ENCODE data around the gene LYZL2. TPM values are rescaled to one million over a fixed set of nuclear protein-coding genes. Genes with fewer than 3 reads are reported as not detected.

LYZL2 gene
- total and polyA plus RNA-seq, 9 of the 15 experiments (the other 6 are each of a cell fraction or from before 2014, with no cell fraction given) = not detected

DNA sequence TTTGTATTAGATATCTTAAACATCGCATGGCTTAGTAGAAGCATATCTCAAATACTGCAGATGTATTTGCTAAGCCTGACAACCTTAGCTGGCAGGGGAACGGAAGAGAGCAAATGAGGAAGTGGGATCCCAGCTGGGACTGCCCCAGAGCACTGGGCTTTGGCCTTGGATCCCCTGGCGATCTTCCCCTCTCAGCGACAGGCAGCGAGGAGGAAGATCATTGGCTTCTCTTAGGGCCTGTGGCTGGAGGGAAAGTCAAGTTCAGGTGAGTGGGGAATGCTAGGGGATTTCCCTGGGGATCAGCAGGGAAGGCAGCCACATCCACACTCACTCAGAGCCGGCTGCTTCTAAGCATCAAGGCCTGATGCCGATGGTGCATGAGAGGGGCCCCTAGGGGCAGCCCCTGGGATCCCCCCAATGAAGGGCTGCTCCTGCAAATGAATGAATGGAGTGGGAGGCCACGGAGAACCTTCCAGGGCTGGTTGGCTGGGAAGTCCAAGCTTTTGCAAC, 42.0 kb downstream of the LYZL2 start (continued):
- TF ChIP-seq, protein P1, sequence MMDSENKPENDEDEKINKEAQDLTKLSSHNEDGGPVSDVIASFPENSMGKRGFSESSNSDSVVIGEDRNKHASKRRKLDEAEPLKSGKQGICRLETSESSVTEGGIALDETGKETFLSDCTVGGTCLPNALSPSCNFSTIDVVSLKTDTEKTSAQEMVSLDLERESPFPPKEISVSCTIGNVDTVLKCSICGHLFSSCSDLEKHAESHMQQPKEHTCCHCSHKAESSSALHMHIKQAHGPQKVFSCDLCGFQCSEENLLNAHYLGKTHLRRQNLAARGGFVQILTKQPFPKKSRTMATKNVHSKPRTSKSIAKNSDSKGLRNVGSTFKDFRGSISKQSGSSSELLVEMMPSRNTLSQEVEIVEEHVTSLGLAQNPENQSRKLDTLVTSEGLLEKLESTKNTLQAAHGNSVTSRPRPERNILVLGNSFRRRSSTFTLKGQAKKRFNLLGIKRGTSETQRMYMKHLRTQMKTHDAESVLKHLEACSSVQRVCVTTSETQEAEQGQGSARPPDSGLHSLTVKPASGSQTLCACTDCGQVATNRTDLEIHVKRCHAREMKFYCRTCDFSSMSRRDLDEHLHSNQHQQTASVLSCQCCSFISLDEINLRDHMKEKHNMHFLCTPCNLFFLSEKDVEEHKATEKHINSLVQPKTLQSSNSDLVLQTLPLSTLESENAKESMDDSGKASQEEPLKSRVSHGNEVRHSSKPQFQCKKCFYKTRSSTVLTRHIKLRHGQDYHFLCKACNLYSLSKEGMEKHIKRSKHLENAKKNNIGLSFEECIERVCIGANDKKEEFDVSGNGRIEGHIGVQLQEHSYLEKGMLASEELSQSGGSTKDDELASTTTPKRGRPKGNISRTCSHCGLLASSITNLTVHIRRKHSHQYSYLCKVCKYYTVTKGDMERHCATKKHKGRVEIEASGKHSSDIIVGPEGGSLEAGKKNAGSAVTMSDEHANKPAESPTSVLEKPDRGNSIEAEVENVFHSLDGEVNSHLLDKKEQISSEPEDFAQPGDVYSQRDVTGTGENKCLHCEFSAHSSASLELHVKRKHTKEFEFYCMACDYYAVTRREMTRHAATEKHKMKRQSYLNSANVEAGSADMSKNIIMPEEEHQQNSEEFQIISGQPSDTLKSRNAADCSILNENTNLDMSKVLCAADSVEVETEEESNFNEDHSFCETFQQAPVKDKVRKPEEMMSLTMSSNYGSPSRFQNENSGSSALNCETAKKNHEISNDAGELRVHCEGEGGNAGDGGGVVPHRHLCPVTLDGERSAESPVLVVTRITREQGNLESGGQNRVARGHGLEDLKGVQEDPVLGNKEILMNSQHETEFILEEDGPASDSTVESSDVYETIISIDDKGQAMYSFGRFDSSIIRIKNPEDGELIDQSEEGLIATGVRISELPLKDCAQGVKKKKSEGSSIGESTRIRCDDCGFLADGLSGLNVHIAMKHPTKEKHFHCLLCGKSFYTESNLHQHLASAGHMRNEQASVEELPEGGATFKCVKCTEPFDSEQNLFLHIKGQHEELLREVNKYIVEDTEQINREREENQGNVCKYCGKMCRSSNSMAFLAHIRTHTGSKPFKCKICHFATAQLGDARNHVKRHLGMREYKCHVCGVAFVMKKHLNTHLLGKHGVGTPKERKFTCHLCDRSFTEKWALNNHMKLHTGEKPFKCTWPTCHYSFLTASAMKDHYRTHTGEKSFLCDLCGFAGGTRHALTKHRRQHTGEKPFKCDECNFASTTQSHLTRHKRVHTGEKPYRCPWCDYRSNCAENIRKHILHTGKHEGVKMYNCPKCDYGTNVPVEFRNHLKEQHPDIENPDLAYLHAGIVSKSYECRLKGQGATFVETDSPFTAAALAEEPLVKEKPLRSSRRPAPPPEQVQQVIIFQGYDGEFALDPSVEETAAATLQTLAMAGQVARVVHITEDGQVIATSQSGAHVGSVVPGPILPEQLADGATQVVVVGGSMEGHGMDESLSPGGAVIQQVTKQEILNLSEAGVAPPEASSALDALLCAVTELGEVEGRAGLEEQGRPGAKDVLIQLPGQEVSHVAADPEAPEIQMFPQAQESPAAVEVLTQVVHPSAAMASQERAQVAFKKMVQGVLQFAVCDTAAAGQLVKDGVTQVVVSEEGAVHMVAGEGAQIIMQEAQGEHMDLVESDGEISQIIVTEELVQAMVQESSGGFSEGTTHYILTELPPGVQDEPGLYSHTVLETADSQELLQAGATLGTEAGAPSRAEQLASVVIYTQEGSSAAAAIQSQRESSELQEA (IDR thresholded peaks at IDR 0.05; ENCODE audit: low read depth) = no peak
- TF ChIP-seq ARID1B (IDR thresholded peaks at IDR 0.05) (peak; percentile 54), HNRNPK (IDR thresholded peaks at IDR 0.05; ENCODE audit: low read depth, low read length, poor library complexity, severe bottlenecking) (no peak), MCM2 (IDR thresholded peaks at IDR 0.05; ENCODE audit: low read depth) (no peak), TEAD4 (IDR thresholded peaks at IDR 0.05; ENCODE audit: low read length) (peak; percentile 60; the same call in 1 of the 2 replicates), TEAD4 (CRISPR knock-in tag; IDR thresholded peaks at IDR 0.05; ENCODE audit: borderline replicate concordance) (no peak), ZFX (CRISPR knock-in tag; IDR thresholded peaks at IDR 0.05) (peak; percentile 39), ZNF830 (CRISPR knock-in tag; IDR thresholded peaks at IDR 0.05) (no peak), ELF1 (tag; IDR thresholded peaks at IDR 0.05) (0 out of 2 replicates have a peak, but pooled peaks have one; percentile 26), ZNF324 (CRISPR knock-in tag; IDR thresholded peaks at IDR 0.05) (no peak), SMARCE1 (IDR thresholded peaks at IDR 0.05) (peak; percentile 60; the same call in 1 of the 2 replicates), ZKSCAN3 (CRISPR knock-in tag; IDR thresholded peaks at IDR 0.05) (no peak), SRF (CRISPR knock-in tag; IDR thresholded peaks at IDR 0.05) (no peak), CTBP1 (IDR thresholded peaks at IDR 0.05; ENCODE audit: borderline replicate concordance) (peak; percentile 25; the same call in 1 of the 2 replicates)
- TF ChIP-seq, protein P2, sequence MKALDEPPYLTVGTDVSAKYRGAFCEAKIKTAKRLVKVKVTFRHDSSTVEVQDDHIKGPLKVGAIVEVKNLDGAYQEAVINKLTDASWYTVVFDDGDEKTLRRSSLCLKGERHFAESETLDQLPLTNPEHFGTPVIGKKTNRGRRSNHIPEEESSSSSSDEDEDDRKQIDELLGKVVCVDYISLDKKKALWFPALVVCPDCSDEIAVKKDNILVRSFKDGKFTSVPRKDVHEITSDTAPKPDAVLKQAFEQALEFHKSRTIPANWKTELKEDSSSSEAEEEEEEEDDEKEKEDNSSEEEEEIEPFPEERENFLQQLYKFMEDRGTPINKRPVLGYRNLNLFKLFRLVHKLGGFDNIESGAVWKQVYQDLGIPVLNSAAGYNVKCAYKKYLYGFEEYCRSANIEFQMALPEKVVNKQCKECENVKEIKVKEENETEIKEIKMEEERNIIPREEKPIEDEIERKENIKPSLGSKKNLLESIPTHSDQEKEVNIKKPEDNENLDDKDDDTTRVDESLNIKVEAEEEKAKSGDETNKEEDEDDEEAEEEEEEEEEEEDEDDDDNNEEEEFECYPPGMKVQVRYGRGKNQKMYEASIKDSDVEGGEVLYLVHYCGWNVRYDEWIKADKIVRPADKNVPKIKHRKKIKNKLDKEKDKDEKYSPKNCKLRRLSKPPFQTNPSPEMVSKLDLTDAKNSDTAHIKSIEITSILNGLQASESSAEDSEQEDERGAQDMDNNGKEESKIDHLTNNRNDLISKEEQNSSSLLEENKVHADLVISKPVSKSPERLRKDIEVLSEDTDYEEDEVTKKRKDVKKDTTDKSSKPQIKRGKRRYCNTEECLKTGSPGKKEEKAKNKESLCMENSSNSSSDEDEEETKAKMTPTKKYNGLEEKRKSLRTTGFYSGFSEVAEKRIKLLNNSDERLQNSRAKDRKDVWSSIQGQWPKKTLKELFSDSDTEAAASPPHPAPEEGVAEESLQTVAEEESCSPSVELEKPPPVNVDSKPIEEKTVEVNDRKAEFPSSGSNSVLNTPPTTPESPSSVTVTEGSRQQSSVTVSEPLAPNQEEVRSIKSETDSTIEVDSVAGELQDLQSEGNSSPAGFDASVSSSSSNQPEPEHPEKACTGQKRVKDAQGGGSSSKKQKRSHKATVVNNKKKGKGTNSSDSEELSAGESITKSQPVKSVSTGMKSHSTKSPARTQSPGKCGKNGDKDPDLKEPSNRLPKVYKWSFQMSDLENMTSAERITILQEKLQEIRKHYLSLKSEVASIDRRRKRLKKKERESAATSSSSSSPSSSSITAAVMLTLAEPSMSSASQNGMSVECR (CRISPR knock-in tag; IDR thresholded peaks at IDR 0.05) = no peak
